Stimulated activated CD4-positive, alpha-beta T cell treated with anti-CD3 and anti-CD28 coated beads, Interleukin-12 subunit alpha, Interleukin-12 subunit beta, amount 100 ng/mL, for 24 hours (primary cell): Measurements from ENCODE around the gene ARID2.
A peak's percentile ranks its signal among the peaks of the same experiment; 100 is the strongest.

Experiments
- DNase-seq, 2 experiments: peaks; one replicate each; pipeline ENCODE4 v3.0.0-alpha.2; 2020; ENCODE audit warnings: low read depth in 2 of 2

Gene ARID2, protein sequence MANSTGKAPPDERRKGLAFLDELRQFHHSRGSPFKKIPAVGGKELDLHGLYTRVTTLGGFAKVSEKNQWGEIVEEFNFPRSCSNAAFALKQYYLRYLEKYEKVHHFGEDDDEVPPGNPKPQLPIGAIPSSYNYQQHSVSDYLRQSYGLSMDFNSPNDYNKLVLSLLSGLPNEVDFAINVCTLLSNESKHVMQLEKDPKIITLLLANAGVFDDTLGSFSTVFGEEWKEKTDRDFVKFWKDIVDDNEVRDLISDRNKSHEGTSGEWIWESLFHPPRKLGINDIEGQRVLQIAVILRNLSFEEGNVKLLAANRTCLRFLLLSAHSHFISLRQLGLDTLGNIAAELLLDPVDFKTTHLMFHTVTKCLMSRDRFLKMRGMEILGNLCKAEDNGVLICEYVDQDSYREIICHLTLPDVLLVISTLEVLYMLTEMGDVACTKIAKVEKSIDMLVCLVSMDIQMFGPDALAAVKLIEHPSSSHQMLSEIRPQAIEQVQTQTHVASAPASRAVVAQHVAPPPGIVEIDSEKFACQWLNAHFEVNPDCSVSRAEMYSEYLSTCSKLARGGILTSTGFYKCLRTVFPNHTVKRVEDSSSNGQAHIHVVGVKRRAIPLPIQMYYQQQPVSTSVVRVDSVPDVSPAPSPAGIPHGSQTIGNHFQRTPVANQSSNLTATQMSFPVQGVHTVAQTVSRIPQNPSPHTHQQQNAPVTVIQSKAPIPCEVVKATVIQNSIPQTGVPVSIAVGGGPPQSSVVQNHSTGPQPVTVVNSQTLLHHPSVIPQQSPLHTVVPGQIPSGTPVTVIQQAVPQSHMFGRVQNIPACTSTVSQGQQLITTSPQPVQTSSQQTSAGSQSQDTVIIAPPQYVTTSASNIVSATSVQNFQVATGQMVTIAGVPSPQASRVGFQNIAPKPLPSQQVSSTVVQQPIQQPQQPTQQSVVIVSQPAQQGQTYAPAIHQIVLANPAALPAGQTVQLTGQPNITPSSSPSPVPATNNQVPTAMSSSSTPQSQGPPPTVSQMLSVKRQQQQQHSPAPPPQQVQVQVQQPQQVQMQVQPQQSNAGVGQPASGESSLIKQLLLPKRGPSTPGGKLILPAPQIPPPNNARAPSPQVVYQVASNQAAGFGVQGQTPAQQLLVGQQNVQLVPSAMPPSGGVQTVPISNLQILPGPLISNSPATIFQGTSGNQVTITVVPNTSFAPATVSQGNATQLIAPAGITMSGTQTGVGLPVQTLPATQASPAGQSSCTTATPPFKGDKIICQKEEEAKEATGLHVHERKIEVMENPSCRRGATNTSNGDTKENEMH (N-terminal part only)

DNA sequence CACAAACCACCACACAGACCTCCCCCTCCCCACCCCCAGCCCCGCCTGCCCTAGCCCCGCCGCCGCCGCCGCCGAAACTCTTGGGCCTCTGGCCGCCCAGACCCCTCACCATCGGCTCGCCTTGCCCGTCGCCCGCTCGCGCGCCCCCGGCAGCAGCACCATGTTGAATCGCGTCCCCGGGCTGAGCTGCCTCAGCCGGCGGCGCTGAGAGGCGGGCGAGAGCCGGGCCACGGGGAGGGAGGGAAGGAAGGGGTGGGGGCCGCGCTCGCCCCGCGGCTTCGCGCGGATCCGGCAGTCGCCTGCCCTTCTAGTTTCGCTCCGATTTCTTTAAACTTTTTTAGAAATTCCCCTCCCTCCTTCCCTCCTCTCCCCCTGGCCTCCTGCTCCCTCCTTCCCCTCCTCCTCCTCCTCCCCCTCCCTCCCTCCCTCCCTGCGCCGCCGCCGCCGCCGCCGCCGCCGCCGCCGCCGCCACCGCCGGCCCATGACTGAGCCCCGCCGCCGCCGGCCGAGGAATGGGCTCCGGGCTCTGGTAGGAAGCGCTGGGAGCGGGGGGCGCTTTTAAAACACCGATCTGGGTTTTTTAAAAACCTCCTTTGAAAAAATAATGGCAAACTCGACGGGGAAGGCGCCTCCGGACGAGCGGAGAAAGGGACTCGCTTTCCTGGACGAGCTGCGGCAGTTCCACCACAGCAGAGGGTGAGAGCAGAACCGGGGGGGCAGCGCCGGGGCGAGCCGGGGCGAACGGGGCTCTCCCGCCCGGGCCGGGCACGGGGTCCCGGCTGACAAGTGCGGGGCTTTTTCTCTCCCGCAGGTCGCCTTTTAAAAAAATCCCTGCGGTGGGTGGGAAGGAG lies at the start of gene ARID2:
TSS of gene ARID2 (plus strand) at position 474 of the 851 bp plus-strand sequence. CDS start at position 605, 131 bp downstream.
- DNase-seq: peak; percentile 47 to 53

GRCh38 chr12:45680362-45680761 lies 49.1 kb upstream of the ARID2 start:
- DNase-seq: no peak

DNA sequence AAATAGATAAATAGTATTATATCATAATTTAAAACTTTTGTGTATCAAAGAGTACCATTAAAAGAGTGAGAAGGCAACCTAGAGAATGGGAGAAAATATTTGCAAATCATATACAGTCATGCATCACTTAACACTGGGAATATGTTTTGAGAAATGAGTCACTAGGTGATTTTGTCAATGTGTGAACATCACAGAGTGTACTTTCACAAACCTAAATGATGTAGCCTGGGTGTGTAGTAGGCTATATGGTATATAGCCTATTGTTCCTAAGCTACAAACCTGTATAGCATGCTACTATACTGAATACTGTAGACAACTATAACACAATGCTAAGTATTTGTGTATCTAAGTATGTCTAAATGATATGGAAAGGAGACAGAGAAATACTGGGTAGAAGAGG lies 48.0 kb upstream of the ARID2 start:
- no peak for DNase-seq

- DNase-seq: no peak
Observed at GRCh38 chr12:45685680-45686079, 43.8 kb upstream of the ARID2 start.

GRCh38 chr12:45687081-45688015 lies 42.2 kb upstream of the ARID2 start:
- DNase-seq: no peak

DNA sequence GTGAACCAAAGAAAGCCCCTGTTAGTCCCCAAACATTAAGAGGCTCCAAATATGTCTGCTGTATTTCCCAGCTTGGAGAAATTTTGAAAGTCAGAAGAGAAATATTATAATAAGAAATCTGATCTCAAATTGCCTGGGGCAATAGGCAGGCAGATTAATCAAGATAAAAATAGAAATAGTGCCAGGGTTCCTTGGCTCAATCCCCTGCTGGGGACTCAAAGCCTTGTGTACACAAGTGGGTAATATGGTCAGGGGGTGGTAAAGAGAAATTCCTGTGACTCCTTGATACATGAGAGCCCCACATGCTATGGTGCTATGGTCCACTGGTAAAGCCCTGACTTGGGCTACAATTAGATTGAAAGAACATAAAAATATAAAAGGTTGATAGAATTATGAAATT lies 41.3 kb upstream of the ARID2 start:
- no peak for DNase-seq

- no peak for DNase-seq
Observed at GRCh38 chr12:45695035-45695434, 34.5 kb upstream of the ARID2 start.

GRCh38 chr12:45695606-45696005 lies 33.9 kb upstream of the ARID2 start:
- DNase-seq: no peak

GRCh38 chr12:45696049-45696448 lies 33.5 kb upstream of the ARID2 start:
- no peak for DNase-seq

- no peak for DNase-seq
Observed at GRCh38 chr12:45697371-45697770, 32.1 kb upstream of the ARID2 start.

DNA sequence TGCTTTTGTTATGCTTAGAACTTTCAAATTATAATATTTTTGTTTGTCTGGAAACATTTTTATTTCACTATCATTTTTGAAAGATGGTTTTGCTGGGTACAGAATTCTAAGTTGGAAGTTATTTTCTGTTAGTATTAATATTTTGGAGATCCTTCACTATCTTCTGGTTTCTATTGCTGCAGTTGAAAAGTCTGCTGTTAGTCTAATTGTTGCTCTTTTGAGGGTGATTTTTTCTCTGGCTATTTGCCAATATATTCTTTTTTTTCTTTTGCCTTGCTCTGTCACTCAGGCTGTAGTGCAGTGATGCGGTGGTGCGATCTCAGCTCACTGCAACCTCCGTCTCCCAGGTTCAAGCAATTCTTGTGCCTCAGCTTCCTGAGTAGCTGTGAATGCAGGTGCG lies 28.2 kb upstream of the ARID2 start:
- DNase-seq: no peak

DNA sequence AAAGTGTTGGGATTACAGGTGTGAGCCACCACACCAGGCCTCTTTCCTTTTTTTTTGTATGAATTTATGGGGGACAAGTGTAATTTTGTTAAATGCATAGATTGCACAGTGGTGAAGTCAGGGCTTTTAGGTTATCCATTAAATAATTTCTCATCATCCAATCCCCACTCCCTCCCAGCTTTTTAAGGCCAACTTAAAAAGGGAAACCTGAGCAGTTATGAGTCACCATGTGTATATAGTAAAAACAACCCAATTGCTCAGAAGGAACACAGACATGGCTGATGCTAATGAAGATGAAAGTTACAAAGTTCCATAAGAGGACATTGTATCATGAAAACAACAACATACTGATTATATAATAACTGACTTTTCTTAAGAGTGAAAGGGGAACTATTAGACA lies 25.6 kb upstream of the ARID2 start:
- no peak for DNase-seq

DNA sequence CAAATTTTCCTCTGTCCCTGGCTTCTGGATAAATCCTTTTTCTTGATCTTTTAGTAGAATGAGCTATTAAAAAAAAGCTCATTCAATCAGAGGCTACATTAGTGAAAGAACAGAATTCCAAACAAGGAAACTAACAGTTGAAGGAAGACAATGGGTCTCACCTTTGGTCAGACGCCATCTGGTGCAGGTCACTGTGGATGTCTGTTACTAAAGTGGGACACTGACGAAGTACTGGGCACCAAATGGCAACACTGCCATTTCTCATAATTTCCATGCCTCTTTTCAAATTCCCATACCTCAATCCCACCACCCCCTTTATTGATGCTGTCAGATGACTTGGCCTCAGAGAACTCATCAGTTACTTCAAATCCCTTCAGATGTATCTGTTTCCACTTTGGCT lies 24.5 kb upstream of the ARID2 start:
- no peak for DNase-seq

DNA sequence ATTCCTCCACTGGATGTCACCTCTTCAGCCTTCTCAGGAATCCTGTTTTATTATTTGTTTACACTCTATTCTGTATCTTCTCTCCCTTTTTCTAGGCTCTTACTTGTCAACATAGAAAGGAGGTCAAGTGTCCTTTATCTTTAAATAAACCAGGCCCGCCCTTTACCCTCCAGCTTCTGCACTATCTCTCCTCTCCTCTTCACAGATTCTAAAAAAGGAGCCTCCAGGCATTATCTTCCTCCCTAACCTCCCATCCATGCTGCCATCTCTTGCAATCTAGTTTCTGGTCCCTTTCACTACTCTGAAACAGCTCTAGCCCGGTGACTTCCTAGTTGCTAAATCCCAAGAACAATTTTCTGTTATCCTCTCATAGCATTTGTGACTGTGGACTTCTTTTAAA lies 24.1 kb upstream of the ARID2 start:
- DNase-seq: no peak

- DNase-seq: no peak
Observed at GRCh38 chr12:45707241-45707857, 22.2 kb upstream of the ARID2 start.

DNA sequence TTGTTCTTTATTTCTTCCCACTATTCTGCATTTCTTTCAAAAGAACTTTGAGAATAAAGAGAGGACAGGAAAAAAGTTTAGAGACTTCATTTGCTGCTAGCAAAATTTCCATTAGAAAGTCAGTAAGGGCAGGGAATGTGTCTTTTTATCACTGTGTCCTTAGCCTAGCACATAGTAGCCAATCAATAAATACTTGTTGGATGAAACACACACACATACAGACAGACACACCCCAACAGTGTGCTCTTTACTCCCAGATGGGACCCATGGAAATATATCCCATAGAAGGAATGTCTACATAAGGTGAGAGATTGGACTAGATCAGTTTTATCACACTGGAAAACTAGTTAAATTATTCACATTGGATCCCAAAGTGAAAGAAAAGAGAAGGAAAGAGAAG lies 21.1 kb upstream of the ARID2 start:
- DNase-seq: no peak

GRCh38 chr12:45708901-45709300 lies 20.6 kb upstream of the ARID2 start:
- no peak for DNase-seq

DNA sequence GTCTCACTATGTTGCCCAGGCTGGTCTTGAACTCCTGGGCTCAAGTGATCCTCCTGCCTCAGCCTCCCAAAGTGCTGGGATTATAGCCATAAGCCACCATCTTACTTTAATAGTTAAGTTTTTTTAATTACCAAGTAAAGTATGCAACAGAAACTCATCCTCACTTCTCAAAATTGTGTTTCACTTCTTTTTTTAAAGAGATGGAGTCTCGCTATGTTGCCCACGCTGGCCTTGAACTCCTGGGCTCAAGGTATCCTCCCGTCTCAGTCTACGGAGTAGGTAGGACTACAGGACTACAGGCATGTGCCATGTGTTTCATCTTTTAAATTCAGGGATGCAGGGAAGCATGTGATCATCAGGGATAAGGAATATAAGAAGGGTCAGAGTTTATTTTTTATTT lies 17.2 kb upstream of the ARID2 start:
- no peak for DNase-seq

- no peak for DNase-seq
Observed at GRCh38 chr12:45713078-45713477, 16.4 kb upstream of the ARID2 start.

DNA sequence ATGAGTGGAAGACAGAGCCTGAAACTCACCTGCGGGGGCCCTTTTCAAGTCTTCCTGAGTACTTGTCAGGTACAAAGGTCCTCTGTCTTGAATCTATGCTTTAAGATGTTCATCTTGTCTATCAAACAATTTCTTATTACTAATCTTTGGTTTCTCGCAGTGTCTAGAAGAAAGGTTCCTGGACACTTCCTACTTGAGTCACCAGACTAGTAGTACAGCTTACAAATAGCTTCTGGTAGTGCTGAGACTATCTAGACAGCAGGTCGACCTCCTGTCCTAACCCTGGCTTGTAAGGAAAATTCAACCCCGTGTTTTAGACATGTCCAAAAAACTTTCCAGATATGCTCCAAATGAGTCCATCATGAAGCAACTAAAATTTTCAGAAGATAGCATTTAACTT lies 11.2 kb upstream of the ARID2 start:
- no peak for DNase-seq
